Measurements from ENCODE around the gene PDIA5. TPM values are rescaled to one million over a fixed set of nuclear protein-coding genes. Genes with fewer than 3 reads are reported as not detected.
A peak's percentile ranks its signal among the peaks of the same experiment; 100 is the strongest.

Gene PDIA5
- total RNA-seq, 1 experiment from 2014 or later = 24.3 TPM

DNA sequence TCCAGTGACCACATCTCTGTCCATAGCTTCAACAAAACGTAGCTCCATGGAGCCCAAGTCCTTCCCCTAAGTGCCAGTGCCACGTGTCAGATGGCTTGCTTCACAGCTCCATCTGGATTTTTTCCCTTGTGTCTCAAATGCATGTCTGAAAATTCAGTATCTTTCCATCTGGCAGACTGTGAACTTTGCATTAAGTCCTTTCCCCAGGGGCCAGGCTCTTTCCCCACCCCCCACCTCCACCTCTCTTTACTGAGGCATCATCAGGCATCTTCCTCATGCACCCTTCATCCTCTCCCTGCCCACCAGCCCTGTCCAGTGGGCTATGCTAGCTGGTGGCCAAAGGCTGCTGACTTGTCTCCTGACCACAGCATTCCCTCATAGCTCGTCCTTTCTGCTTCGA lies 53.7 kb downstream of the PDIA5 start:
- Mint-ChIP-seq H3K27ac (peak overlapping the region in 1 of 3 experiments; percentile 31; a peak in 1 of 7 replicates), H3K4me3 (no peak overlapping the region)
- H4K20me1 ChIP-seq (ENCODE audit: control insufficient read depth, insufficient read depth, insufficient read length) = no peaks in the 10 kb centered on the region

More for the DNA sequence above, 53.7 kb downstream of the PDIA5 start:
- Histone ChIP-seq H4K8ac (replicated peaks; ENCODE audit: insufficient read length, low read depth, low read length) (no peak overlapping the region), H2BK15ac (ENCODE audit: low read depth, low read length) (no peak overlapping the region), H3K4ac (ENCODE audit: low read depth, low read length) (no peak overlapping the region), H3K9me3 (ENCODE audit: control insufficient read depth, low read depth, low read length) (no peaks in the 10 kb centered on the region), H3K18ac (ENCODE audit: insufficient read length, low read depth, low read length) (no peak overlapping the region), H2BK12ac (ENCODE audit: insufficient read length, low read depth, low read length) (no peak overlapping the region), H2AFZ (ENCODE audit: low read length) (no peak overlapping the region), H3K27ac (ENCODE audit: insufficient read length, low read depth, low read length) (no peak overlapping the region), H3K27me3 (ENCODE audit: insufficient read depth, low read length) (no peaks in the 10 kb centered on the region), H2AK5ac (ENCODE audit: insufficient read length, low read length) (no peak overlapping the region), H3K23ac (ENCODE audit: insufficient read length, low read depth, low read length) (no peak overlapping the region), H3K4me2 (ENCODE audit: insufficient read depth, insufficient read length, low read length) (no peak overlapping the region), H3T11ph (ENCODE audit: low read length) (no peak overlapping the region), H3K56ac (ENCODE audit: insufficient read length, low read depth, low read length) (no peak overlapping the region), H3K14ac (ENCODE audit: insufficient read depth, low read length) (no peak overlapping the region; the same call in 1 of the 2 replicates), H2BK5ac (ENCODE audit: insufficient read length, low read length) (no peak overlapping the region), H2BK120ac (ENCODE audit: low read depth, low read length, poor library complexity, severe bottlenecking) (no peak overlapping the region), H3K79me2 (ENCODE audit: insufficient read depth, low read length) (no peaks in the 10 kb centered on the region), H4K91ac (ENCODE audit: insufficient read length, low read depth, low read length) (no peak overlapping the region), H3K9ac (ENCODE audit: extremely low read depth, insufficient read length, low read length) (no peak overlapping the region), H3K79me1 (ENCODE audit: insufficient read depth, low read depth, low read length, poor library complexity, severe bottlenecking) (no peaks in the 10 kb centered on the region), H2BK20ac (ENCODE audit: low read depth, low read length, poor library complexity, severe bottlenecking) (no peak overlapping the region), H4K5ac (ENCODE audit: insufficient read length, low read depth, low read length) (no peak overlapping the region), H3K4me1 (ENCODE audit: insufficient read depth, low read length) (no peaks in the 10 kb centered on the region), H3K23me2 (ENCODE audit: insufficient read length, low read depth, low read length, poor library complexity, severe bottlenecking) (no peaks in the 10 kb centered on the region)
- Mint-ChIP-seq H3K36me3 (ENCODE audit: insufficient read depth in 1 of 3, low read depth in 3 of 3) (peaks cover 18 to 66% (median 27%) of the 10 kb centered on the region in 3 experiments), H3K4me1 (peaks cover 8 to 10% of the 10 kb centered on the region in 2 experiments), H3K9me3 (no peaks in the 10 kb centered on the region), H3K27me3 (ENCODE audit: low read depth) (no peaks in the 10 kb centered on the region)
- no CpG with 5 or more reads among the region's 4 CpGs for WGBS (ENCODE audit: extremely low coverage, insufficient read length, low lambda C conversion rate)
- TF ChIP-seq, protein P1, sequence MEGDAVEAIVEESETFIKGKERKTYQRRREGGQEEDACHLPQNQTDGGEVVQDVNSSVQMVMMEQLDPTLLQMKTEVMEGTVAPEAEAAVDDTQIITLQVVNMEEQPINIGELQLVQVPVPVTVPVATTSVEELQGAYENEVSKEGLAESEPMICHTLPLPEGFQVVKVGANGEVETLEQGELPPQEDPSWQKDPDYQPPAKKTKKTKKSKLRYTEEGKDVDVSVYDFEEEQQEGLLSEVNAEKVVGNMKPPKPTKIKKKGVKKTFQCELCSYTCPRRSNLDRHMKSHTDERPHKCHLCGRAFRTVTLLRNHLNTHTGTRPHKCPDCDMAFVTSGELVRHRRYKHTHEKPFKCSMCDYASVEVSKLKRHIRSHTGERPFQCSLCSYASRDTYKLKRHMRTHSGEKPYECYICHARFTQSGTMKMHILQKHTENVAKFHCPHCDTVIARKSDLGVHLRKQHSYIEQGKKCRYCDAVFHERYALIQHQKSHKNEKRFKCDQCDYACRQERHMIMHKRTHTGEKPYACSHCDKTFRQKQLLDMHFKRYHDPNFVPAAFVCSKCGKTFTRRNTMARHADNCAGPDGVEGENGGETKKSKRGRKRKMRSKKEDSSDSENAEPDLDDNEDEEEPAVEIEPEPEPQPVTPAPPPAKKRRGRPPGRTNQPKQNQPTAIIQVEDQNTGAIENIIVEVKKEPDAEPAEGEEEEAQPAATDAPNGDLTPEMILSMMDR (conservative IDR thresholded peaks at IDR 0.05) = no peak
- no peak for DNase-seq

Data from H9 (cell line).